ENCODE measurements around the gene THRB.

DNA sequence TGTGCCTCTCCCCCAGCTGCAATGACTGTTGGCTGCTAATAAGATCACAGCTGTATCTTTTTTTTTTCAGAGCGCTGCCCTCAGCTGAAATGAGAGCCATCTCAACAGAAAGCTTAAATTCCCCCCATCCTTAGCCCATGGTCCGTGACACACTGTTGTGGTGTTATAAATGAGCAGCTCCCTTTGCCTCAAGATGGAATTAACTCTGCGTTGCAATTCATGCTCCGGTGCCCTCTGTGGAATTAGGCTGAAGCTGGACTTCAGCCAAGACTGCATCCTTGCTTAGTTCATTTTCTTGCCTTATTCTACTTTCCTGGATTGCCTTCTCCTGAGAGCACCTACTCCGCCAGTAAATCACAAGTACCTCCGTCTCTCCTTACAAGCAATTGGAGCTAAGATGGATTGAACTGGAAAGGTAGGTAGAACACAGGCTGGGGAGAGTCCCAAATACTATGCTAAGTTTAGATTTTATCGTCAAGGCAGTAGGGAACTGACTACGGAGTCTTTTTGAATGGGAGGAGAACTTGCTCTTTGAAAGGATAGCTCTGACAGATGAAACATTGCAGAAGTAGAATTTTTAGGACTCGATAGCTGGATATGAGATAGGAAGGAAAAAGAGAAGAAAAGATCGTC is 39.0 kb upstream of the THRB start:
- TF ChIP-seq, protein P1, sequence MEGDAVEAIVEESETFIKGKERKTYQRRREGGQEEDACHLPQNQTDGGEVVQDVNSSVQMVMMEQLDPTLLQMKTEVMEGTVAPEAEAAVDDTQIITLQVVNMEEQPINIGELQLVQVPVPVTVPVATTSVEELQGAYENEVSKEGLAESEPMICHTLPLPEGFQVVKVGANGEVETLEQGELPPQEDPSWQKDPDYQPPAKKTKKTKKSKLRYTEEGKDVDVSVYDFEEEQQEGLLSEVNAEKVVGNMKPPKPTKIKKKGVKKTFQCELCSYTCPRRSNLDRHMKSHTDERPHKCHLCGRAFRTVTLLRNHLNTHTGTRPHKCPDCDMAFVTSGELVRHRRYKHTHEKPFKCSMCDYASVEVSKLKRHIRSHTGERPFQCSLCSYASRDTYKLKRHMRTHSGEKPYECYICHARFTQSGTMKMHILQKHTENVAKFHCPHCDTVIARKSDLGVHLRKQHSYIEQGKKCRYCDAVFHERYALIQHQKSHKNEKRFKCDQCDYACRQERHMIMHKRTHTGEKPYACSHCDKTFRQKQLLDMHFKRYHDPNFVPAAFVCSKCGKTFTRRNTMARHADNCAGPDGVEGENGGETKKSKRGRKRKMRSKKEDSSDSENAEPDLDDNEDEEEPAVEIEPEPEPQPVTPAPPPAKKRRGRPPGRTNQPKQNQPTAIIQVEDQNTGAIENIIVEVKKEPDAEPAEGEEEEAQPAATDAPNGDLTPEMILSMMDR (IDR thresholded peaks at IDR 0.05): no peak
- TF ChIP-seq POLR2AphosphoS5 (IDR thresholded peaks at IDR 0.05) (no peak), POLR2A (IDR thresholded peaks at IDR 0.05) (no peak)
